Adipocyte (in vitro differentiated cells): ENCODE measurements around the gene RSAD2.
A peak's percentile ranks its signal among the peaks of the same experiment; 100 is the strongest.

Experiments
- DNase-seq: peaks from one replicate; pipeline ENCODE4 v3.0.0-alpha.2; 2015; ENCODE audit warnings: low read depth
- H3K27me3 ChIP-seq: replicated peaks from 2 replicates; pipeline ENCODE4 v1.7.0; 2013; ENCODE audit warnings: mild to moderate bottlenecking, low read length, moderate library complexity; ENCODE audit not compliant: control insufficient read depth, insufficient read depth
- H3K36me3 ChIP-seq: 2 replicates; pipeline ENCODE4 v1.7.0; 2013; ENCODE audit warnings: low read length, mild to moderate bottlenecking, moderate library complexity; ENCODE audit not compliant: control insufficient read depth, insufficient read depth, severe bottlenecking
- H3K4me1 ChIP-seq: 2 replicates; pipeline ENCODE4 v1.7.0; 2013; ENCODE audit warnings: mild to moderate bottlenecking, low read length, moderate library complexity; ENCODE audit not compliant: control insufficient read depth, insufficient read depth
- H3K4me3 ChIP-seq: 2 replicates; pipeline ENCODE4 v1.7.0; 2013; ENCODE audit warnings: mild to moderate bottlenecking, low read length, moderate library complexity
- H3K9ac ChIP-seq: 2 replicates; pipeline ENCODE4 v1.7.0; 2013; ENCODE audit warnings: mild to moderate bottlenecking, low read length, moderate library complexity
- H3K9me3 ChIP-seq: 2 replicates; pipeline ENCODE4 v1.7.0; 2013; ENCODE audit warnings: mild to moderate bottlenecking, low read length, moderate library complexity; ENCODE audit not compliant: control insufficient read depth

RSAD2 gene

DNA sequence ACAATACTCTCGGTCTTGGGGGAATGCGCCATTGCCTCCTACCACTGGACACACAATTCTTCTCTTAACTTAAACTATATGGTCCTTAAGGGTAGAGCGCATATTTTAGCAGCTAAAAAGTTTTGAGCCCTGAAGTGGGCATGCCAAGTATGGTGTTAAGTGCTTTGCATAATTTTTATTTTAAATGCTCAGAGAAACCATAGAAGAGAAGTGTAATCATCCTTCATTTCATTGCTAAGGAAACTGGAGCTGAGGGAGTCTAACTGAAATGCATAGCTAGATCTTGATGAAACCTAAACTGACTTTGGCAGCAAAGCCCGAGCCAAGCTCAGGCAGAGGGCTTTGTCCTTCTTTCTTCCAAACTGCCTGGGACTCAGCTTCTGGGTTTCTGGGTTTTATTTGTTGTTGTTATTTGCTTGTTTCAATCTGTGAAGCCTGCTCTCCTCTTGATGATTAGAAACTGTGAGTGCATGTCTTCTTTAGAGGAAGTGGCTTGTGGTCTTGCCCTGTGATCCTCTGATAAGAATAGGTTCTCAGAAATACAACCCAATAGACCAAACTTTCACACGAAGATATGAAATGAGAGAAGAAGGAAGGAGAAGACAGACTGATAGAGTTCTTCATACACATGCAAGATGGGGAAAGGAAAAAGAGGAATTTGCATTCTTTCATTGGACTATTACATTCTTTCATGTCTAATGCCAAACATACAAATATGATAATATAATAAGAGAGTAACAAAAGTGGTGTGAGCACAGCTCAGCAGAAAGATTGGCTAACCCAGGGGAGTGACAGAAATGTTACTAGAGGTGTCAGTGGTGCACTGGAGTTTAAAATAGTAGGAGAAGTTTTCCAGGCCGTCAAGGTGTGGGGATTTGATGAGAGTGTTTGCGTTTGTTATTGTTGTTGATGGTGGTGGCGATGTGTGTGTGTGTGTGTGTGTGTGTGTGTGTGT is 32.1 kb downstream of the RSAD2 start:
- Histone ChIP-seq H3K4me1 (no peaks in the 10 kb centered on the region), H3K4me3 (no peak overlapping the region), H3K36me3 (no peaks in the 10 kb centered on the region), H3K27me3 (no peaks in the 10 kb centered on the region), H3K9ac (no peak overlapping the region), H3K9me3 (no peaks in the 10 kb centered on the region)
- DNase-seq = no peak

DNA sequence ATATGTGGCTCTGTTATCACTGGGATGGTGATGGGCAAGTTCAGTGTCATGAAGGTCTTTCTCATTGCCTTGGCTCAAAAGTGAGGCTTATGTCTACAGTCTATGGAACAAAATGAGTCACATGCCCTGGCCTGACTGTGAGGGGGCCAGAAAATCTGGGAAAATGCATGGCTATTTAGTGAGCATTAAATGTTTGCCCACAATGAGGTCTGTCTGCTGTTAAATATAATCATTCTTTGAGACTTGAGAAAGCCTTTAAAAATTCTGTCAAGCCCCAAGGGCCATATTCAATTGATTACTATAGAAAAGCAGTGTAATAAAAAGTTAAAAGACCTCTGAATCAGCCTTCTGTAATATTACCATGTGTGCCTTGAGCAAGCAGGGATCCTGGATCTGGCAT is 34.1 kb downstream of the RSAD2 start:
- Histone ChIP-seq H3K36me3 (no peaks in the 10 kb centered on the region), H3K27me3 (no peaks in the 10 kb centered on the region), H3K4me1 (no peaks in the 10 kb centered on the region), H3K9me3 (no peaks in the 10 kb centered on the region), H3K9ac (no peak overlapping the region), H3K4me3 (no peak overlapping the region)
- DNase-seq = no peak

DNA sequence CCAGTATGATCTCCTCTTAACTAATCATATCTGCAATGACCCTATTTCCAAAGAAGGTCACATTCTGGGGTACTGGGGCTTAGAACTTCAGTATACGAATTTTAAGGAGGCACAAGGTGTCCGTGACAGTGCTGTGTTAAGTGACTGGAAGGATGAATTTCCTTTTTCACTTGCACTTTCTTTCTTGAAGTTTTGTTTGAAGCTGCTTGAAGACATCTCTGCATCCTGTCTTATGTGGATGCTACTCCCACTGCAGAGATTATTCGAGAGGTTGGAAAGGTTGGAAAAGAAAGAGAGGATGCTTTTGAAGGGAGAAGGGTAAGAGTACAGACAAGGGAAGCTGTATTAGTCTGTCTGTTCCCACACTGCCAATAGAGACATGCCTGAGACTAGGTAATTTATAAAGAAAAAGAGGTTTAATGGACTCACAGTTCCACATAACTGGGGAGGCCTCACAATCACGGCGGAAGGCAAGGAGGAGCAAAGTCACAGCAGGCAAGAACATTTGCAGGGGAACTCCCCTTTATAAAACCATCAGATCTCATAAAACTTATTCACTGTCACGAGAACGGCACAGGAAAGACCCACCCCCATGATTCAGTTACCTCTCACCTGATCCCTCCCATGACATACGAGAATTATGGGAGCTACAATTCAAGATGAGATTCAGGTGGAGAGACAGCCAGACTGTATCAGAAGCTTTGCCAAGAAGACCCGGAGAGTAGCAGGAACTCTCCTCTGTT is 36.0 kb downstream of the RSAD2 start:
- DNase-seq = no peak
- Histone ChIP-seq H3K27me3 (no peaks in the 10 kb centered on the region), H3K4me1 (no peaks in the 10 kb centered on the region), H3K4me3 (no peak overlapping the region), H3K36me3 (no peaks in the 10 kb centered on the region), H3K9me3 (no peaks in the 10 kb centered on the region), H3K9ac (no peak overlapping the region)

DNA sequence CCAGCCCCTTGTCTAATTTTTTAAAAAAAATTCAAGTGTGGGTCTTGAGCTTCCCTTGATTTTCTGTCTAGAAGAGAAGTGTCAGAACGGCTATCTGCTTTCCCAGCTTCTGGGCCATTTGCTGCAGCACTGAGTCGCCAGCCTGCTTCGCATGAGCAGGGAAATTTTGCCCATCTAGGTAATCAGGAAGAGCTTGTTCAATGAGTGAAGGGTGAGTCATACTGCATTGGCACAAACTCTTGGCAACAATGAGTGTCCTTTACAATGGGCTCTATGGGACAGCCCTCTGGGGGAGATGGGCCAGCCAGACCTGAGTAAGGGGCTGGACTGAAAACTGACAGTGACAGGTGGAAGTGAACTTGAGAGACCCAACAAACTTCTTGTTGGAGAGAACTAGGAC is 37.3 kb downstream of the RSAD2 start:
- Histone ChIP-seq H3K4me3 (no peak overlapping the region), H3K36me3 (no peaks in the 10 kb centered on the region), H3K27me3 (no peaks in the 10 kb centered on the region), H3K9me3 (no peaks in the 10 kb centered on the region), H3K4me1 (no peaks in the 10 kb centered on the region), H3K9ac (no peak overlapping the region)
- DNase-seq = no peak

DNA sequence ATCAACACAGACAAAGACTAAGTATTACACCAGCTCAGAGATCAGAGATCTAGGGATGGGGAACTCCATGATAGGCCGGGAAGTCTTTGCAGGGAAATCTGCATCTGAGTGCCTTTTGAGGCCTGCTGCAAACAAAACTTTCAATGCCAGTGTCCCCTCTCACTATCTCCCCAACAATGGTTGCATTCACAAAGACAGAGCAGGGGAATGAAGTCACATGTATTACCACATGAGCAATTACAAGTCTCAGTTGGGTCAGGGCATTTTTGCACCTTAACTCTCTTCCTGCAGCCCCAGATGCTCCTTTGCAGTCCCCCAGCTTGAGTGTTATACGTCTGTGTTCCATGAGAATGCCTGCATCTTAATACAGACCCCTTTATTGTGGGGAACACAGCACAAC is 37.8 kb downstream of the RSAD2 start:
- H3K36me3 ChIP-seq = no peaks in the 10 kb centered on the region
- H3K4me3 ChIP-seq = no peak overlapping the region
- no peak overlapping the region for H3K9ac ChIP-seq
- no peak for DNase-seq
- H3K4me1 ChIP-seq = no peaks in the 10 kb centered on the region
- no peaks in the 10 kb centered on the region for H3K9me3 ChIP-seq
- no peaks in the 10 kb centered on the region for H3K27me3 ChIP-seq

DNA sequence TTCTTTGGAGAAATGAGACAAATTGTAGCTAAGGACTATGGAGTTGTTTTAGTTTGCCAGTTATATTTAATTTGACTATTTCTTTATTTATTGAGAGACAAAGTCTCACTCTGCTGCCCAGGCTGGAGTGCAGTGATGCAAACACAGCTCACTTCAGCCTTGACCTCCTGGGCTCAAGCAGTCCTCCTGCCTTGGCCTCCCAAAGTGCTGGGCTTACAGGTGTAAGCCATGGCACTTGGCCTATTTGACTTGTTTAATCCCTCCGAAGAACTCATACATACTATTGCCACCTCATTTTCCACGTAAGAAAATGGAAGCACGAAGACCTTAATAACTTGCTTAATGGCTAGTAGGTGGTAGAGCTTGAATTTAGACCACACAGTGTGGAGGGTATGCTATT is 38.6 kb downstream of the RSAD2 start:
- H3K4me1 ChIP-seq = no peaks in the 10 kb centered on the region
- DNase-seq = no peak
- H3K36me3 ChIP-seq = no peaks in the 10 kb centered on the region
- no peaks in the 10 kb centered on the region for H3K9me3 ChIP-seq
- H3K27me3 ChIP-seq = no peaks in the 10 kb centered on the region
- H3K9ac ChIP-seq = no peak overlapping the region
- H3K4me3 ChIP-seq = no peak overlapping the region

DNA sequence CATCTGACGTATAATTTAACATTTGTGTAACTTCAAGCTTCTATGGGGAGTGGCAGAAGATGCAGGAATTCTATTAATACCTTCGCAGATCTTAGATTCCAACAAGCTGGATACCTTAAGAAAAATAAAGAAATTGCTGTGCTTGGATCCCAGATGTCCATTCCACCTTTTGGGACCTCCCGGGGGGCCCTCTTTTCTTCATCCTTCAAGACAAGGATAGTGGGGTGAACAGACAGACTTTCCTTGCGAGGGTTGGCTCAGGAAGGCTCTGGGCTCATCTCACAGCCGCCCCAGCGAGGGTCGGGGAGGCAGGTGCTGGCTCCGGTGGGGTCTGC is 39.1 kb downstream of the RSAD2 start:
- Histone ChIP-seq H3K4me3 (no peak overlapping the region), H3K9me3 (no peaks in the 10 kb centered on the region), H3K9ac (peak overlapping the region; percentile 66), H3K27me3 (no peaks in the 10 kb centered on the region), H3K36me3 (no peaks in the 10 kb centered on the region), H3K4me1 (no peaks in the 10 kb centered on the region)
- no peak for DNase-seq

DNA sequence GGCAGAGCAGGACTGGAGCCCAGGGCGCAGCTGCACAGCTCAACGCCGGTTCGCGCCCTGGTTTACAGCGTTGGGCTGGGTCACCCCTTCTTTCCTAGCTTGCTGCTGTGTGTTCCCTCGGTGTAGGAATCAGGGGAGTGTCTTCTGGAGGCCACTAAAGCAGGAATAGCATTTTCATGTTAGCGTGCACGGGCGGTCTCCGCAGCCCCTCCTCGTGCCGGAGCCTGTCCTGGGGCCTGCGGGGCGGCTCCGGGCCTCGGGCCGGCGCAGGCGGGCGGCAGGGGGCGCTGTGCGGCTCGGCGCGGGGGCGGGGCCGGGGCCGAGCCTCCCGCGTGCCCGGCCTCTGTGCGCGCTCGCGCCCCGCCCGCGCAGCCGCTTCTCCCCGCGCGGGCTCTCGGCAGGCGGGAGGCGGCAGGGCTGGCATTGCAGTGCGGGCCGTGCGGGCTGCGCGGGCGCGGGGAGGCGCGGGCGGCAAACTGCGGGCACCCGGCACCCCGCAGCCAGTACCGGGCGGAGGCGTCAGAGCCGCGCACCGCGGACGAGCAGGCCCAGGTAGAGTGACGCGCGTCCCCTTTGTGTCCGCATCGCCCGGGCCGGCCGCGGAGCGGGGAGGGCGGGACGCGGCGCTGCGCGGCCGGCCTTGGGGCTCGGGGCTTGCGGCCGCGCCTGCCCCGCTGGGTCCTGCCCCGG is 39.6 kb downstream of the RSAD2 start, which contains the start of gene RNF144A:
Gene RNF144A (plus strand): TSS at position 342 of the 690 bp plus-strand sequence. CDS start 79,515 bp downstream, outside the sequence.
- no peaks in the 10 kb centered on the region for H3K36me3 ChIP-seq
- no peaks in the 10 kb centered on the region for H3K27me3 ChIP-seq
- no peaks in the 10 kb centered on the region for H3K4me1 ChIP-seq
- no peaks in the 10 kb centered on the region for H3K9me3 ChIP-seq
- DNase-seq = peak; percentile 86
- H3K9ac ChIP-seq = peak within 1 kb of the TSS; percentile 72
- H3K4me3 ChIP-seq = peak within 1 kb of the TSS; percentile 81

DNA sequence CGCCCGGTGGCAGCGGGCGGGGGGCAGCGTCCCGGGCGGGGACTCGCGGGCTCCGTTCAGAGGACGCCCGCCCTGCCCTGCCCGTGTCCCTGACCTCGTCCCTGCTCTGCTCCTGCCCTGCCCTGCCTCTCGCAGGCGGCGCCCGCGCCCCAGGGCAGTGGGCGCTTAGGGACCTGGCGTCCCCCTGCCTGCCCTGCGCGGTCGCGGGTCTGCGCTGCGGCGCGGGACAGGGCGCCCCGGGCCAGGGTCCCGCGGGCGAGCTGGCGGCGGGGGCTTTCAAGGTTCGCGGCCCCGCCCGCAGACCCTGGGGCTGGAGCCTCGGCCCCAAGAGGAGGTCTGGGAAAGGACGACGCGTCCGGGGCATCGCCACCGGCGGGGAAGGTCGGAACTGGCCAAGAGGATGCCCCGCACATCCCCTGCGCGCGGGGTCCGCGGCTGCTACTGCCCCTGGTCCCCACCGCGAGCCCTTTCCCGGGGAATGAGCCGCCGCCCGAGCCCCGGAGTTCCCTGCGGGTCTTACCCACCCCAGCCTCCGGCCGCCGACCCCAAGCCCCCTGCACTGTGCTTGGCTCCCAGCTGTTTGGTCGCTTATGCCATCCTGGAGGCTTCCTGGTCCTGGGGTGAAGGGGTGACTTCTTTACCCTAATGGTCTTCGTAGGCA is 40.3 kb downstream of the RSAD2 start:
- Histone ChIP-seq H3K9ac (peak overlapping the region; percentile 72), H3K9me3 (no peaks in the 10 kb centered on the region), H3K4me1 (no peaks in the 10 kb centered on the region), H3K27me3 (no peaks in the 10 kb centered on the region), H3K36me3 (no peaks in the 10 kb centered on the region), H3K4me3 (peak overlapping the region; percentile 81)
- peak; percentile 35 for DNase-seq

DNA sequence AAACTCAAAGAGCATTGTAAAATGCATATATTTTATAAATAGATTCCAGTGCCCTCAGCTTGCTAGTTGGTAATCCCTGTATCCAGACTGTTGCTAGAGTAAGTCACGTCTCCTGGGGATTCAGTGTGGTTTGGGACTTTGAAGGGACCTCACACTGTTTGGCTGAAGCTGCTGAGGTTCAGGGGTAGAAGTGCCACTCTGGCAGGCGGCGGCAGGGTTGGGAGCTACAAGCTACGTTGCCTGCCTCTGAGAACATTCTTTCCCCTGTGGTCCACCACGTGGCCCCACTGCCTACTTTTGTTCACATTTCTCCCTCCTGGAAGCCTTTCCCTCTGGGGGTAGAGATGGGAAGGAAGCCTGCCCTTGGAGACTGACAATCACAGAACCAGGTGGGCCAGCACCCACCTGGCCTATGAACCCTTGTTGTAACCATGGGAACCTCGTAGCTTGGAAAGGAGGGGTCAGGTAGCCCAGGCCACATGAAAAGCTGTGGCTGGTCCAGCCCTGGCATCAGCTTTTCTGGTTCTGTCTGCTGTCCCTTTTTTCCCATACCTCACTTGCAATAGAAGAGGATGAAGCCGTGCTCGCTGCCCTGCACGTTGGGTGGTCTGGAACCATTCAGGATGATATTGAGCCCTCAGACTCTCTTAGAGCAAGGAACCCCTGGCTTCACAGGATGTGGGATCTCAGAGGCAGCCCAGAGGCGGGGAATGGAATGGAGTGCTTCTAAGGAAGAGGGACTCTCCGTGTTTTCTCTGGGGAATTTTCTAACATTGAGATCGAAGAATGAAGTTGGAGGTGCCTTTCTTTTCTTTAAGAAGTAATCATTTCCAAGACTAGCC is 42.5 kb downstream of the RSAD2 start:
- Histone ChIP-seq H3K4me1 (no peaks in the 10 kb centered on the region), H3K4me3 (no peak overlapping the region), H3K9ac (no peak overlapping the region), H3K9me3 (no peaks in the 10 kb centered on the region), H3K36me3 (no peaks in the 10 kb centered on the region), H3K27me3 (no peaks in the 10 kb centered on the region)
- no peak for DNase-seq
